Caco-2 (cell line): ENCODE data around the gene TINAG. TPM values are rescaled to one million over a fixed set of nuclear protein-coding genes. Genes with fewer than 3 reads are reported as not detected.
A peak's percentile ranks its signal among the peaks of the same experiment; 100 is the strongest.

Source experiments
- Bru-seq: library from RNA; stranded (reverse); fragments of 400-500 nt; gene quantifications from one replicate; lab custom pipeline; 2021; lab: Mats Ljungman, UMichigan
- BruChase-seq, 2 experiments: library from RNA; stranded (reverse); fragments of 400-500 nt; gene quantifications; one replicate each; lab custom pipeline; 2021; lab: Mats Ljungman, UMichigan
- BruUV-seq: library from RNA; stranded (reverse); fragments of 400-500 nt; replicated peaks from 2 replicates; lab custom pipeline; 2021; lab: Mats Ljungman, UMichigan
- CTCF ChIA-PET: fragments of 300-600 bp; sonication (Branson Sonifier 250); formaldehyde crosslinking; loops from one replicate; lab custom pipeline; 2022; ENCODE audit warnings: antibody characterized with exemption; lab: Charles Lee
- POLR2A ChIA-PET: fragments of 300-600 bp; sonication (Branson Sonifier 250); formaldehyde crosslinking; loops from one replicate; lab custom pipeline; 2022; ENCODE audit warnings: antibody characterized with exemption; lab: Charles Lee
- DNase-seq, 2 experiments: peaks; one replicate each; pipeline versions ENCODE4 v3.0.0 to v3.0.0-alpha.2; 2020 to 2022
- H3K27me3 ChIP-seq: replicated peaks from 2 replicates; pipeline ENCODE4 v1.6.0; 2011; ENCODE audit warnings: low read length; ENCODE audit not compliant: control insufficient read depth, insufficient read depth
- H3K36me3 ChIP-seq: 2 replicates; pipeline ENCODE4 v1.5.1; 2011; ENCODE audit warnings: low read length; ENCODE audit not compliant: control insufficient read depth, insufficient read depth
- H3K4me1 ChIP-seq: fragments of 250-450 bp; sonication (Bioruptor Pico); 2 replicates; pipeline ENCODE4 v1.5.1; 2020; ENCODE audit warnings: mild to moderate bottlenecking
- H3K4me3 ChIP-seq: 2 replicates; pipeline ENCODE4 v1.5.1; 2011; ENCODE audit warnings: low read depth, mild to moderate bottlenecking, control low read depth, low read length
- H3K9me3 ChIP-seq: fragments of 250-450 bp; sonication (Bioruptor Pico); 2 replicates; pipeline ENCODE4 v1.5.1; 2020; ENCODE audit warnings: mild to moderate bottlenecking, moderate library complexity
- H3K27ac Mint-ChIP-seq: one replicate; pipeline ENCODE4 v1.8.0; 2022; ENCODE audit warnings: mixed read lengths; ENCODE audit not compliant: unreplicated experiment
- H3K27me3 Mint-ChIP-seq: one replicate; pipeline ENCODE4 v1.8.0; 2022; ENCODE audit warnings: mixed read lengths; ENCODE audit not compliant: insufficient read depth, unreplicated experiment
- H3K36me3 Mint-ChIP-seq: one replicate; pipeline ENCODE4 v1.8.0; 2022; ENCODE audit warnings: mild to moderate bottlenecking, mixed read lengths; ENCODE audit not compliant: insufficient read depth, unreplicated experiment
- H3K4me1 Mint-ChIP-seq: one replicate; pipeline ENCODE4 v1.8.0; 2022; ENCODE audit warnings: low read depth, mixed read lengths; ENCODE audit not compliant: unreplicated experiment
- H3K4me3 Mint-ChIP-seq: one replicate; pipeline ENCODE4 v1.8.0; 2022; ENCODE audit warnings: mild to moderate bottlenecking, moderate library complexity, mixed read lengths; ENCODE audit not compliant: unreplicated experiment
- H3K9me3 Mint-ChIP-seq: one replicate; pipeline ENCODE4 v1.8.0; 2022; ENCODE audit warnings: mixed read lengths; ENCODE audit not compliant: unreplicated experiment
- CTCF ChIP-seq, 2 experiments: fragments of 200-600 bp in 1 of 2; IDR thresholded peaks; 1 replicate in 1 of 2; 2 replicates in 1 of 2; pipeline versions ENCODE4 v1.5.1 to v1.8.0; 2011 to 2022; ENCODE audit warnings: antibody characterized with exemption in 1 of 2, control low read depth in 1 of 2, inconsistent platforms in 1 of 2, low read depth in 1 of 2, low read length in 1 of 2, mild to moderate bottlenecking in 1 of 2, moderate library complexity in 1 of 2; ENCODE audit not compliant: insufficient read depth in 1 of 2, severe bottlenecking in 1 of 2, unreplicated experiment in 1 of 2
- intact Hi-C: fragments of 100-400 bp; cut with micrococcal nuclease; formaldehyde crosslinking; loops from one replicate; pipeline ENCODE4 v1.10.0; 2022; ENCODE audit not compliant: unreplicated experiment
- long read RNA-seq: library from polyadenylated mRNA; stranded (forward); transcript quantifications from one replicate; pipeline ENCODE4 v2.0.0, GENCODE V29; 2022
- total RNA-seq: library from RNA; stranded (reverse); gene quantifications from 2 replicates; pipeline ENCODE4 v1.2.3, GENCODE V29; 2022

The TINAG gene, protein sequence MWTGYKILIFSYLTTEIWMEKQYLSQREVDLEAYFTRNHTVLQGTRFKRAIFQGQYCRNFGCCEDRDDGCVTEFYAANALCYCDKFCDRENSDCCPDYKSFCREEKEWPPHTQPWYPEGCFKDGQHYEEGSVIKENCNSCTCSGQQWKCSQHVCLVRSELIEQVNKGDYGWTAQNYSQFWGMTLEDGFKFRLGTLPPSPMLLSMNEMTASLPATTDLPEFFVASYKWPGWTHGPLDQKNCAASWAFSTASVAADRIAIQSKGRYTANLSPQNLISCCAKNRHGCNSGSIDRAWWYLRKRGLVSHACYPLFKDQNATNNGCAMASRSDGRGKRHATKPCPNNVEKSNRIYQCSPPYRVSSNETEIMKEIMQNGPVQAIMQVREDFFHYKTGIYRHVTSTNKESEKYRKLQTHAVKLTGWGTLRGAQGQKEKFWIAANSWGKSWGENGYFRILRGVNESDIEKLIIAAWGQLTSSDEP
- total RNA-seq (not detected in 2 replicates), Bru-seq, nascent RNA (percentile 14 among the genes with signal in this experiment), BruChase-seq, experiment 1, labeled RNA remaining after a 2-hour chase (percentile 10 among the genes with signal in this experiment), BruChase-seq, experiment 2, labeled RNA remaining after a 6-hour chase (percentile 6 among the genes with signal in this experiment)
- long read RNA-seq: 0 reads

DNA sequence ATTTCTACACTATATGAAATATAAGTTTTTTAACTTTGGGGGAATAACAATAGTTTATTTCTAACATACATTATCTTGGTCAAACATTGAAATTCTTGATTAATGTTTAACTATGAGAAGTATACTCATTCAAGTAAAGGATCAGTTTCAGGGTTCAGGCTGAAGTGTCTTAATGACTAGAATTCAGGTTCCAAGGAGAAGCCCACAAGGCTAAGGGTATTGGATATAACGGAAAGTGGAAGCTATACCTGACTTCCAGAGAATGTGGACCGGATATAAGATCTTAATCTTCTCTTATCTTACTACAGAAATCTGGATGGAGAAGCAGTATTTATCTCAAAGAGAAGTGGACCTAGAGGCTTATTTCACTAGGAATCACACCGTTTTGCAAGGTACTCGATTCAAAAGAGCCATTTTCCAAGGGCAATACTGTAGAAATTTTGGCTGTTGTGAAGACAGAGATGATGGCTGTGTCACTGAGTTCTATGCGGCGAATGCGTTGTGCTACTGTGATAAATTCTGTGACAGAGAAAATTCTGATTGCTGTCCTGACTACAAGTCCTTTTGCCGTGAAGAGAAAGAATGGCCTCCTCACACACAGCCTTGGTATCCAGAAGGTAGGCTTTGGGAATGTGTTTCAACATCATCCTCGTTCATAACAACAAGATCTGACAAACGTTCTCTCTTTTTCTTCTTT, at the start of gene TINAG:
Gene TINAG (plus strand): TSS at position 153 of the 697 bp plus-strand sequence. CDS start 110 bp downstream, at position 263.
- peaks cover 10% of the 10 kb centered on the region; the same call in 1 of the 2 replicates for H3K4me1 ChIP-seq
- no peaks in the 10 kb centered on the region for H3K36me3 ChIP-seq
- DNase-seq: no peak
- H3K27ac Mint-ChIP-seq: no peak within 1 kb of the TSS
- no peaks in the 10 kb centered on the region for H3K4me1 Mint-ChIP-seq
- no peak for TF ChIP-seq CTCF (IDR thresholded peaks at IDR 0.05; ENCODE audit: insufficient read depth in 1 of 2, low read depth in 1 of 2, low read length in 1 of 2, severe bottlenecking in 1 of 2, unreplicated experiment in 1 of 2)
- CTCF ChIA-PET: no interaction called here
- POLR2A ChIA-PET: no interaction called here
- intact Hi-C loops: no loop called here
- H3K36me3 Mint-ChIP-seq: no peaks in the 10 kb centered on the region
- no peak within 1 kb of the TSS for H3K4me3 Mint-ChIP-seq
- no TSS peak for BruUV-seq
- no peaks in the 10 kb centered on the region for H3K27me3 ChIP-seq
- no peaks in the 10 kb centered on the region for H3K9me3 Mint-ChIP-seq
- no peaks in the 10 kb centered on the region for H3K9me3 ChIP-seq
- H3K4me3 ChIP-seq: no peak within 1 kb of the TSS
- H3K27me3 Mint-ChIP-seq: no peaks in the 10 kb centered on the region

GRCh38 chr6:54260025-54260424, 48.2 kb upstream of the TINAG start:
- no peaks in the 10 kb centered on the region for H3K36me3 Mint-ChIP-seq
- H3K9me3 Mint-ChIP-seq: no peaks in the 10 kb centered on the region
- CTCF ChIA-PET: no interaction called here
- H3K4me1 ChIP-seq: 0 out of 2 replicates have a peak, but pooled peaks cover 10% of the 10 kb centered on the region
- POLR2A ChIA-PET: no interaction called here
- no peaks in the 10 kb centered on the region for H3K36me3 ChIP-seq
- intact Hi-C loops: loop anchor here (10.0 kb wide), 1 partner anchor 165 kb away; no protein-coding TSS in a partner anchor
- TF ChIP-seq CTCF (IDR thresholded peaks at IDR 0.05; ENCODE audit: insufficient read depth in 1 of 2, low read depth in 1 of 2, low read length in 1 of 2, severe bottlenecking in 1 of 2, unreplicated experiment in 1 of 2): no peak
- no peak overlapping the region for H3K4me3 ChIP-seq
- no peaks in the 10 kb centered on the region for H3K27me3 ChIP-seq
- no peak for DNase-seq
- H3K27me3 Mint-ChIP-seq: no peaks in the 10 kb centered on the region
- no peaks in the 10 kb centered on the region for H3K9me3 ChIP-seq
- no TSS peak for BruUV-seq
- no peaks in the 10 kb centered on the region for H3K4me1 Mint-ChIP-seq
- H3K4me3 Mint-ChIP-seq: no peak overlapping the region
- no peak overlapping the region for H3K27ac Mint-ChIP-seq

- Mint-ChIP-seq H3K27me3 (no peaks in the 10 kb centered on the region), H3K4me1 (no peaks in the 10 kb centered on the region), H3K27ac (no peak overlapping the region), H3K9me3 (no peaks in the 10 kb centered on the region), H3K4me3 (no peak overlapping the region), H3K36me3 (no peaks in the 10 kb centered on the region)
- no peaks in the 10 kb centered on the region for H3K27me3 ChIP-seq
- H3K4me1 ChIP-seq: 0 out of 2 replicates have a peak, but pooled peaks cover 10% of the 10 kb centered on the region
- ChIA-PET POLR2A (no interaction called here), CTCF (interaction anchor here (1.3 kb wide), 1 partner anchor 276 kb away, joined by 3 read pairs; no protein-coding TSS in a partner anchor)
- DNase-seq: no peak
- BruUV-seq: no TSS peak
- intact Hi-C loops: loop anchor here (10.0 kb wide), 1 partner anchor 168 kb away; no protein-coding TSS in a partner anchor
- H3K36me3 ChIP-seq: no peaks in the 10 kb centered on the region
- no peak for TF ChIP-seq CTCF (IDR thresholded peaks at IDR 0.05; ENCODE audit: insufficient read depth in 1 of 2, low read depth in 1 of 2, low read length in 1 of 2, severe bottlenecking in 1 of 2, unreplicated experiment in 1 of 2)
- no peak overlapping the region for H3K4me3 ChIP-seq
- H3K9me3 ChIP-seq: no peaks in the 10 kb centered on the region
Measured at GRCh38 chr6:54262499-54262898, 45.7 kb upstream of the TINAG start.
